Skeletal muscle tissue (tissue), 4 donors: Measurements from ENCODE around the gene ASAP2. TPM values are rescaled to one million over a fixed set of nuclear protein-coding genes. Genes with fewer than 3 reads are reported as not detected.

ENCODE experiments used
- H3K27ac ChIP-seq: one replicate; pipeline ENCODE4 v1.7.0; 2013; ENCODE audit warnings: mild to moderate bottlenecking, low read depth, low read length, inconsistent platforms
- H3K27me3 ChIP-seq, 3 donors: one replicate each; pipeline ENCODE4 v1.7.0; 2013; ENCODE audit warnings: low read length in 3 of 3; ENCODE audit not compliant: control insufficient read depth in 3 of 3, insufficient read depth in 3 of 3
- H3K36me3 ChIP-seq, 3 donors: one replicate each; pipeline ENCODE4 v1.7.0; 2013; ENCODE audit warnings: low read length in 3 of 3; ENCODE audit not compliant: control insufficient read depth in 3 of 3, insufficient read depth in 3 of 3
- H3K4me1 ChIP-seq, 3 donors: one replicate each; pipeline ENCODE4 v1.7.0; 2013; ENCODE audit warnings: low read length in 3 of 3, mild to moderate bottlenecking in 3 of 3; ENCODE audit not compliant: control insufficient read depth in 3 of 3, insufficient read depth in 3 of 3
- H3K4me3 ChIP-seq, 3 donors: one replicate each; pipeline ENCODE4 v1.7.0; 2013; ENCODE audit warnings: low read length in 3 of 3
- H3K9ac ChIP-seq, 3 donors: one replicate each; pipeline ENCODE4 v1.7.0; 2013; ENCODE audit warnings: low read length in 3 of 3, mild to moderate bottlenecking in 3 of 3, moderate library complexity in 2 of 3, low read depth in 1 of 3
- H3K9me3 ChIP-seq, 3 donors: one replicate each; pipeline ENCODE4 v1.7.0; 2013; ENCODE audit warnings: low read length in 3 of 3; ENCODE audit not compliant: control insufficient read depth in 3 of 3
- total RNA-seq: library from RNA; depleted of rRNA; stranded (reverse); fragments of >200 nt; gene quantifications from one replicate; pipeline ENCODE4 v1.2.3, GENCODE V29; 2014
- donor health status: Osteomylitis.

The ASAP2 gene
- total RNA-seq, 1 donor from 2014 or later, result 17.7 TPM

DNA sequence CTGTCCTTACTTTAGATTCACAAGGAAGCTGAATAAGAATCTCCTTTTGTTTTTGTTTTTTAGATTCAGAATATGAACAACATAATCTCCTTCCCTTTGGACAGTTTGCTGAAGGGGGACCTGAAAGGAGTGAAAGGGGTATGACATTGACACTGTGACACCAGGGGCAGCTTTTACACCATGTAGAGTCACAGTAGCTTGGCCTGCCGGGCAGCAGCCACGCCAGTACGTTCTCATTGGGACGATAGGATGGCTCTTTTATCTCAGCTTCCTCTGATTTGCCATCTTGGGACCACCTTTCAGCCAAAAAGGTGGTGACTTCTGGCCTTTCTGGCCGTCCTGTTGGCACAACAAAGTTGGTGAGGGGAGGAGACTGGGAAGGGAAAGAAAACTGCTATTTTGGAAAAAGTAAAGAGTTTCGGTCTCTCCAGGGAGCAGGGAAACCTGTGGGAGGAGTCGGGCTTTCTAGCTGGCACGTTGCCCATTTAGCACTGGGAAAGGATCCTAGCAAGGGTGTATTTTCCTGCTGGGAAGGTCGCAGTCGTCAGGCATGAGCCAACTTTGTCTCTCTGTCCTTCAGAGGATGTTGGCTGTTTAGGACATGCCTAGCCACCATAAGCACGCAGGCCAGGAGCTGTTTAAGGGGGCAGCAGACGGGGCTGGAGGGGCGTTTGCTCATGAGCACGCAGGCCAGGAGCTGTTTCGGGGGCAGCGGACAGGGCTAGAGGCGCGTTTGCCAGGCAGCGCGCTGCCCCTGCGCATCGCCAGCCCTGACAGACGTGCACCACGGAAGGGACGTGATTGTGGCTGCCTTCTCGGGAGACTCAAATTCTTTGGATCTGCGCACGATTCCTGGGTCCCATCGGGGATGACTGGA is 112.1 kb downstream of the ASAP2 start:
- peak overlapping the region in 1 of 3 donors; percentile 26 for H3K9ac ChIP-seq
- H3K27ac ChIP-seq, result peak overlapping the region; percentile 48
- no peaks in the 10 kb centered on the region for H3K27me3 ChIP-seq
- H3K4me3 ChIP-seq, result no peak overlapping the region
- peaks cover 8 to 14% (median 13%) of the 10 kb centered on the region in 3 donors for H3K4me1 ChIP-seq
- H3K36me3 ChIP-seq, result peaks cover 0 to 3% (median 0%) of the 10 kb centered on the region in 3 donors
- H3K9me3 ChIP-seq, result no peaks in the 10 kb centered on the region

DNA sequence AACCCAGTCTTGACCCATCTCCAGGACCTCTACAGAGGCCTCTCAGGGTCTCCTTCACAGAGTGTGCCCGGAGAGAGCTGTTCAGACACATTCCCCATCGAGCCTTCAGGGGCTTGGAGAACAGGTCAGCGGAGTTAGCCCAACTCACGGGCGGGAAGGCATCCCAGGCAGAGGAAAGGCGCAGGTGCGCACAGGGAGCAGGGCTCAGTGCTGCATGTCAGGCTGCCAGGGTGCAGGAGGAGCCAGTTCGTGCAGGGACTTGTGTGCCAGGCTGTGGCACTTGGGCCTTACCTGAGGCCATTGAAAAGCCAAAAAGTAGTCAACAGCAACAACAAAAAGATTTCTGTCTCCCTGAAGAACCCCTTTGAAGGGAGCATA is 112.7 kb downstream of the ASAP2 start:
- Histone ChIP-seq H3K9me3 (no peaks in the 10 kb centered on the region), H3K4me3 (no peak overlapping the region), H3K4me1 (peaks cover 8 to 14% (median 13%) of the 10 kb centered on the region in 3 donors), H3K27me3 (no peaks in the 10 kb centered on the region), H3K9ac (peak overlapping the region in 1 of 3 donors; percentile 26), H3K27ac (peak overlapping the region; percentile 48), H3K36me3 (peaks cover 0 to 3% (median 0%) of the 10 kb centered on the region in 3 donors)

DNA sequence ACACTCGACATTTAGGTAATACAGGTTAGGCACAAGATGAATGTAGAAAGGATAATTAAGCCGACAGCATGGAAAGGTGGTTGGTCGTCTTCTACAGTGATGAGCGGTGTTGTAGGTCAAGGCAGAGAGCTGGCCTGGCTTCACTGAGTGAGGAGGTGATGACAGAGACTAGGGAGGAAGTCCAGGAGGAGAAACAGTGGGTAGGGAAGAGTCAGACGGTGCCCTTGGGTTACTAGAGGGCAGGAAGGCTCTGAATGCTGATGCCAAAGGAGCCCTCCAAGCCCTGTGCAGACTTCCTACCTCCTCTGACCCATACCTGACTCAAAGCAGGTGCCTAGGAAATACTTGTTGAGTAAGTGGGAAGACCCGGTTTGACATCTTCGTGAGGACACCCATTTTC is 116.0 kb downstream of the ASAP2 start:
- no peak overlapping the region for H3K4me3 ChIP-seq
- no peaks in the 10 kb centered on the region for H3K9me3 ChIP-seq
- no peaks in the 10 kb centered on the region for H3K27me3 ChIP-seq
- H3K9ac ChIP-seq, result no peak overlapping the region
- no peak overlapping the region for H3K27ac ChIP-seq
- H3K4me1 ChIP-seq, result peaks cover 8 to 14% (median 13%) of the 10 kb centered on the region in 3 donors
- H3K36me3 ChIP-seq, result peaks cover 0 to 3% (median 0%) of the 10 kb centered on the region in 3 donors

DNA sequence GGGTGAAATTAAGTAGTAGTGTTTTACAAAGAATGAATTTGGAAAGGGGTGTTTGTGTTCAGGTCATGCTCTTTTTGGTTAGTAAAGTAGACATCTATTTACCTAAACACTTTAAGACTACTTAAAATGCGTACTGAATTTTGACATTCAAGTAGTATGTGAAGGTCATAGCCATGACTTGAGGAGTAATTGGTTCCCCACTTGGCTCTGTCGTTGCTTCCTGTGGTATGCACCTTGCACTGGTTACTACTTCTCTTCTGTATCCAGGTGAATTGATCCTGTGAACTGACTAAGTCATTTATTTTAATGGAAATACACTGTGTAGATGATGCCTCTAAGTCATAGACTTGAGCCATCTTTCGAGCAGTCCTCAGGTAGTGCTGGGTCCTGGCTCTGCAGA is 118.8 kb downstream of the ASAP2 start:
- Histone ChIP-seq H3K27me3 (no peaks in the 10 kb centered on the region), H3K27ac (no peak overlapping the region), H3K4me3 (no peak overlapping the region), H3K9ac (no peak overlapping the region), H3K36me3 (peaks cover 0 to 5% (median 3%) of the 10 kb centered on the region in 3 donors), H3K9me3 (no peaks in the 10 kb centered on the region), H3K4me1 (peaks cover 0 to 5% (median 3%) of the 10 kb centered on the region in 3 donors)

DNA sequence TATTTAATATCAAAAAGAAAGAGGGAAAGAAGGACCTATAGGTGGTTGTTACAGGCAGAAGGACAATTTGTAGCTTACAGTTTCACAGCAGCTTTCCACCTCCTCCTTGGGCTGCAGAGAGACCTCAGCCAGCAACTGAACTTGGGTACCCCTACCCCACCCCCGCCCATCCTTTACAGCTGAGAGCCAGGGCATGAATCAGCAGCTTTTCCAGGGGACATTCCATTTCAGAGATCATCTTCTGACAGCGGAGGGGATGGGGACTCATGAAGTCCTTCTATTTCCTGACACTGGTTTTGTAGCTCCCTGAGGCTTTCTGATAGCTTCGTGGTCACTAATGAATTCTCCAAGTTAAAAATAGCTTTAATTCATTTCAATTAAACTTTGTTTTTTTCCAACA is 120.4 kb downstream of the ASAP2 start:
- no peak overlapping the region for H3K27ac ChIP-seq

DNA sequence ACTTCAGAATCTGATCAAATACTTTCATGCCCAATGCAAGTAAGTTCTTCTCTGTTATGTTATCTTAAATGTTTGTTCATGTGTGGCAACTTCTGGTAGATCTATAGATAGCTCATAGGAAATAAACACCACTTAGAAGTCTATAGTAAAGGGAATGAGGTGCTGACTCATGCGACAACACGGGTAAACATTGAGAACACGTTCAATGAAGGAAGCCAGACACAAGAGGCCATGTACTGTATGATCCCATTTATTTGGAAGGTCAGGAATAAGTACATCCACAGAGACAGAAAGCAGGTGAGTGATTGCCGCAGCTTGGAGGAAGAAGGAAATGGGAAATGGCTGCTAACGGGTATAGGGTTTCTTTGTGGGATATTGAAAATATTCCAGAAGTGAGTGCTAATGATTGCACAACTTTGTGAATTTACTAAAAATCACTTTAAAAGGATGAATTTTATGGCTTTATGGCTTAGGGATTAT is 121.3 kb downstream of the ASAP2 start:
- peaks cover 0 to 5% (median 3%) of the 10 kb centered on the region in 3 donors for H3K36me3 ChIP-seq
- H3K27me3 ChIP-seq, result no peaks in the 10 kb centered on the region
- H3K4me1 ChIP-seq, result peaks cover 0 to 5% (median 3%) of the 10 kb centered on the region in 3 donors
- no peaks in the 10 kb centered on the region for H3K9me3 ChIP-seq
- H3K9ac ChIP-seq, result no peak overlapping the region
- H3K4me3 ChIP-seq, result no peak overlapping the region
- H3K27ac ChIP-seq, result no peak overlapping the region

More for the DNA sequence above, 120.4 kb downstream of the ASAP2 start:
- no peak overlapping the region for H3K4me3 ChIP-seq
- H3K4me1 ChIP-seq, result peaks cover 0 to 5% (median 3%) of the 10 kb centered on the region in 3 donors
- no peak overlapping the region for H3K9ac ChIP-seq
- H3K27me3 ChIP-seq, result no peaks in the 10 kb centered on the region
- H3K9me3 ChIP-seq, result no peaks in the 10 kb centered on the region
- peaks cover 0 to 5% (median 3%) of the 10 kb centered on the region in 3 donors for H3K36me3 ChIP-seq

DNA sequence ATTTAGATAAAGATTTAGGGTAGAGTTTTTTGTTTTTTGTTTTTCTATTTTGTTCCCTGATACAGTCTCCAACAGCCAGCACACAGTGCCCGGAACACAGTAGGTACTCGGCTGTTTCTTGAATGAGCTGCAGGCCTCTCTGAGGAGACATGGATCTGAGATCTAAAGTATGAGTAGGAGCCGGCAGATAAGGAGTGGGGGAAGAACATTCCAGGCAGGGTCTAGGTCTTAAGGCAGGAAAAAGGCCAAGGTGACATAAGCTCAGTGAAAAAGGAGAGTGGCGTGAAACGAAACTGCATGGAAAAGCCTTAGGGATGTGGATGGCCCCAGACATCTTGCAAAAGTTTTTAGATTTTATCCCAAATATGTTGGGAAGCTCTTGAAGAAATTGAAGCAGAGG is 122.3 kb downstream of the ASAP2 start:
- no peak overlapping the region for H3K27ac ChIP-seq

DNA sequence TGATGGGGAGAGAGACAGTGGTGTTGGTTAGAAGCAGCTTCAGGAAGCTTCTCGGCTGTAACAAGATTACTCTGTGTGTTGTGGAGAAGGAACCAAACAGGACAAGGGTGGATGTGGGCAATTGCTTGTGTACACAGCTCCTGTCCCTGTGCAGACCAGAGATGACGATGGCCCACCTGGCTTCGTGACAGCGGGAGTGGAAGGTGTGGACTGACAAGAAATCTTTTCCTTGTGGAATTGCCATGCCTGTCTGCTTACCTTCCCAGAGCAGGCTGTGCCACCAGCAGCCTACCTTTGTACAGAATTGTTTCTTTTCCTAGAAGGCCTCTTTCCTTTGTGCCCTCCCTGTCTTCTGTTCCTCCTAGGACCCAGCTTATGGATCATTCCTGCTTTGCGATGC is 122.9 kb downstream of the ASAP2 start:
- Histone ChIP-seq H3K9ac (no peak overlapping the region), H3K27ac (peak overlapping the region; percentile 11), H3K36me3 (peaks cover 0 to 5% (median 0%) of the 10 kb centered on the region in 3 donors), H3K9me3 (no peaks in the 10 kb centered on the region), H3K27me3 (no peaks in the 10 kb centered on the region), H3K4me3 (no peak overlapping the region), H3K4me1 (peaks cover 0 to 8% (median 3%) of the 10 kb centered on the region in 3 donors)

More for the DNA sequence above, 122.3 kb downstream of the ASAP2 start:
- no peaks in the 10 kb centered on the region for H3K27me3 ChIP-seq
- H3K4me1 ChIP-seq, result peaks cover 0 to 8% (median 3%) of the 10 kb centered on the region in 3 donors
- H3K9ac ChIP-seq, result no peak overlapping the region
- no peaks in the 10 kb centered on the region for H3K9me3 ChIP-seq
- no peak overlapping the region for H3K4me3 ChIP-seq
- H3K36me3 ChIP-seq, result peaks cover 0 to 5% (median 0%) of the 10 kb centered on the region in 3 donors

DNA sequence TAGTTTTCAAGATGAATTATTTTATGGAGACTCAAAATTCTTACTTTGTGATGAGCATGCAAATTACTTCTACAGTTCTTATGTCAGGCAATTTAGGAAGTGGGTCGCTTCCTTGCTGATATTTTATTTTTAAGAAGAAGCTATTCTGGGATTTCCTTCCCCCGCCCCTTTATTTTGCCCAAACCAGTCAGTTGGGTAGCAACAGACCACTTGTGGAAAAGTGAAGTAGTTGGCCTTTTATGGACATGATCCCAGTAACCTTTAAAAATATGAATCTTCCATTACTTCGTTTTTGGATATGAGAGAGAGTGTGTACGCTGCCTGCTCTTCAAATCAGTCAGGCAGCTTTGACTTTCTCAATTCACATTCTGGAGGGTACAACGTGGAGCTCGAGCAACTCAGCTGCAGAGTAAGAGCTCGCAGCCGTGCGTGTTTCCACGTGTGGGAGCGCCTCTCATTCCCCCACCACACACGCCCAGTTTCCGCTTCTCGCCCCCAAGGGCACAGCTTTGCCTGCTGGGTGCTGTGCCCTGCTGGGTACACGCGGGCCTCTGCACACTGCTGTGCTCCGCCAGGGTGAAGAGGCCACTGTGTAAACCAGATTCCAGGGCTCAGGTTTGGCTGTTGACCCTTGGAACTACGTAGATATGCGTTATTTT is 124.1 kb downstream of the ASAP2 start:
- Histone ChIP-seq H3K27ac (peak overlapping the region; percentile 42), H3K27me3 (no peaks in the 10 kb centered on the region), H3K36me3 (peaks cover 0 to 10% (median 0%) of the 10 kb centered on the region in 3 donors), H3K9ac (peak overlapping the region in 1 of 3 donors; percentile 24), H3K4me1 (peaks cover 0 to 8% (median 3%) of the 10 kb centered on the region in 3 donors), H3K4me3 (no peak overlapping the region), H3K9me3 (no peaks in the 10 kb centered on the region)
